Right renal cortex interstitium (tissue), 3 donors: ENCODE data around the gene SNIP1. TPM values are rescaled to one million over a fixed set of nuclear protein-coding genes. Genes with fewer than 3 reads are reported as not detected.
A peak's percentile ranks its signal among the peaks of the same experiment; 100 is the strongest.
"Not testable (repeated sequence)": the region's sequence is repeated elsewhere in the genome, so short reads cannot be mapped to it uniquely, and the experiment has no call there.

Source experiments
- DNase-seq, 3 donors: peaks; one replicate each; pipeline ENCODE4 v3.0.0-alpha.2; 2013; ENCODE audit warnings: low read depth in 3 of 3, low spot score in 2 of 3
- polyA plus RNA-seq, 3 donors: library from polyadenylated mRNA; unstranded; fragments of 120-200 nt; gene quantifications; one replicate each; pipeline ENCODE4 v1.2.1, GENCODE V29; 2013; ENCODE audit not compliant: insufficient read length in 3 of 3

The SNIP1 gene
- polyA plus RNA-seq, 3 donors = 13.4 to 15.1 (median 13.4) TPM

DNA sequence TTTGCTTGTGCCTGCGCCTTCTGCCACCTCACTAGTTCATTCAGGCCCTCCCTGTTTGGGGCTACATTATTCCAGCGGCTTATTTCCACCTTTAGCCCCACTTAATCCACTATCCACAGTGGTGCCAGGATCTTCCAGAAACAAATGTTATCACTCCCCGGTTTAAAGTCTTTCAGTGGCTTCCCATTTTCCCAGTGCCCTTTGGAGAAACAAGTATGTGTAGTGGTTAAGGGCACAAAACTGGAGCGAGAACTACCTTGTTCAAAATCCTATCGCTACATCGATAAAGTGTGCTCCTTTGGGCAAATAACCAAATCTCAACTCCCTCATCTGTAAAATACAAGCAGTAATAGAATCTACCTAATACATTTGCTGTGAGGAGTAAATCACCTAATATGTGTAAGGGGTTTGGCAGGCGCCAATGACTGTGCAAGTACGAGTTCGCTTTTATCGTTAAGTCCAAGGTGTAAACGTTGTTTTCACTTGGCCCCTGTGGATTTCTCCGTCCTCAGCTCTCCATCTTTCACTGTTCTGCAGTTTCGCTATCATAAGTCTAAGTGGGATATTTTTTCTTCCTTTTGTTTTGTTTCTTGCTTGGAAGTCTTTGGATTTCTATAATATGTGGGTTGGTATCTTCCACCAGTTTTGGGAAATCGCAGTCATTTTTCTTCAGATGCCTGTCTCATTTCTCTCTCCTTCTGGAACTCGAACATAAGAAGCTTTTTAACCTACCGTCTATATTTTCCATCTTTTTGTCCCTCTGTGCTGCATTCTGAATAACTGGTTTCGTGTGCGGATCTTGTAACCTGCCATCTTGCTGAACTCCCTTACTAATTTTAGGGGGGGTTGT, 38.7 kb downstream of the SNIP1 start:
- no peak for DNase-seq

DNA sequence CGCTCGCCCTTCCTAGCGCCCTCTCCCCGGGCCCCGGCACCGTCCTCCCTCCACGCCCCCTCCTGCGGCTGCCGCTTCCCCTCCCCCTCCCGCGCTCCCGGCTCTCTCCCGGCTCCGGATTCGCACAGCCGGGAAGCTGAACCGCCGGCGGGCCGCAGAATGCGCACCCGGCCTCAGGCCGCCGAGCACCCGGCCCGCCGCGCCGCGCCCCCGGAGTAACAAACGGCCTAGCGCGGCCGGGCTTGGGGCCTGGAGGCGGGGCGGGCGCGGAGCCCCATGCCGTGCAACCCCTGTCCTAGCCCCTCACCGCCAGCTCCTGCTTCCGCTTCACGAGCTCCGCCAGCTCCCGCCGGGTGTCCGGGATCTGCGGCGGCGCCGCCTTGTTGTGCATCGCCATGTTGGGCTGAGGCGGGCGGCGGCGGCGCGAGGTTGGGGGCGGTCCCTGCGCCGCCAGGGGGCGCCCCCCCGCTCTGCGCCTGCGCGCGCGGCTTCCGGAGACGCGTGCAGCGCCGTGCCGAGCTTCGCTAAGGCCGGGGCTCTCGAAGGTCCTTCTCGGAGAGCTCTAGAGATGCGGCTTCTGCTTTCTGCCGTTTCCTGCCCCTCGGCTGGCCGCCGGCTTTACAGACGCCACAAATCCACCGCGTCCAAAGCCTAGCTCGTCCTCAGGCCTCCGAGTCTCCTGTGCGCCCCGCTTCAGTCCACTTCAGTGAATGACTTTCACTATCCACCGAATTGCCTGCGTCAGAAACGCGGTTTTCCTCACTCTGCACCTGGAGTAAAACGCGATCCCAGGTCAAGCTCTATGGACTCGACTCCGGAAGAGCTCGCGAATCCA, 39.5 kb downstream of the SNIP1 start, which contains the start of gene MEAF6:
MEAF6 (minus strand) TSS at position 417 of the 835 bp plus-strand sequence; CDS start at position 397, 20 bp downstream.
- DNase-seq = peak; percentile 73 to 80 (median 76)

DNA sequence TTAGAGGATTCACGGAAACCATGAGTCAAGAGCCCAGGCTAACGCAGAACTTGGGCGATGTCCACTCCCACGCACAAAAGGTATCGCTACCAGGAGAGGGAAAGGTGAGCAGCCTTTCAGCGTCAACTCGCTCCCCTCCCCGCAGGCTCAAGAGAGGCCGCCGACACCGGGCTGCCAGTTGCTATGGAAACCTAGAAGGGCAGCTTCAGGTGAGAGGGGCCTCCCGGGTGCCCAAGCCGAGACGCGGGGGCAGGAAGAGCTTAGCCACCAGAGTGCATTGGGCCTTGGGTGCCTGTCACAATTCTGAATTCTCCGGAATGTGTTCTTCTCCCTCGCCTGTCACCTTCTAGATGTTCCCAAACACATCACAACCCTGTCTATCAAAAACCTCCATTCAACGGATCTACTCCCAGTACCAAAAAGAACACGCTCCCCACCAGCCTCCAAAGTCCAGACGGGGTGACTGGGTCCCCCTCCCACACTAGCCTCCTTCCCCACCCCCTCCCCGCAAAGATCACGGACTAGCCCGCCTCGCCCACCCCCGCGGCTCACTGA, 40.2 kb downstream of the SNIP1 start:
- peak in 2 of 3 donors; percentile 27 to 30 for DNase-seq

DNA sequence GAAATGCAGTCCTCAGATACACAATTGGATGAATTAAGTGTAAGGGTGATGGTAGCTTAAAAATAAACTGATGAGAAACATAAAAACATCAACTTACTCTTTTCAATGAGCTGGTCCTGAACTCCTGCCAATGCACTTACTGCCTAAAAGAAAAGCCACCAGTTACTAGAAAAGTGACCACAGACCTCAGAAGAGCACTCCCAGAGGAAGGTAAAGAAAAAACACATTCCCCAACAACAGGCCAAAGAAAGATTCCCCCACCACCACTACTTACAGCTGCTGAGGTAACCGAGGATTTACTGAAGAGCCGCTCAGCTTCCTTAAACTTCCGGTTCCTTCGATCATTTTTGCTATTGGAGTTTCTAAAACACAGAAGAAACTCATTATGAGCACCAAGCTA, 44.9 kb downstream of the SNIP1 start:
- DNase-seq = no peak

DNA sequence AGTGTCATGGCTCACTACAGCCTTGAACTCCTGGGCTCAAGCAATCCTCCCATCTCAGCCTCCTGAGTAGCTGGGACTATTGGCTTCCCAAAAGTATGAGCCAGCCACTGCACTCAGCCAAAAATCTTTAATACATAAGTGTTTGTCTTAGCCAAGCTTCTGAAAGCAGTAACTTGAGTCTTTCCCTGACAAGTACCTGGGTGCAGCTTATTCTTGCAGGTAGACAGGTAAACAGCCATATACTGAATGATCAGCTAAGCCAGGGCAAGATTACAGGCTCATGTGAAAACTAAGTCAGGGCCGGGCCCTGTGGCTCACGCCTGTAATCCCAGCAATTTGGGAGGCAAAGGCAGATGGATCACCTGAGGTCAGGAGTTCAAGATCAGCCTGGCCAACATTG, 47.4 kb downstream of the SNIP1 start:
- no peak for DNase-seq

DNA sequence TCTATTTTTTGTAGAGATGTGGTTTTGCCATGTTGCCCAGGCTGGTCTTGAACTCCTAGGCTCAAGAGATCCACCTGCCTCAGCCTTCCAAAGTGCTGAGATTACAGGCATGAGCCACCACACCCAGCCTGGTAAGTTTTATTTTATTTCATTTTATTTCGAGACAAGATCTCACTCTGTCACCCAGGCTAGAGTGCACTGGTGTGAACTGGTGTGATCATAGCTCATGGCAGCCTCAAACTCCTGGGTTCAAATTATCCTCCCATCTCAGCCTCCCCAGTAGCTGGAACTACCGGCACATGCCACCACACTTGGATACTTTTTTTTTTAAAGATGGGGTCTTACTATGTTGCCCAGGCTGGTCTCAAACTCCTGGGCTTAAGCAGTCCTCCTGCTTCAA, 51.3 kb downstream of the SNIP1 start:
- not testable (repeated sequence) for DNase-seq

DNA sequence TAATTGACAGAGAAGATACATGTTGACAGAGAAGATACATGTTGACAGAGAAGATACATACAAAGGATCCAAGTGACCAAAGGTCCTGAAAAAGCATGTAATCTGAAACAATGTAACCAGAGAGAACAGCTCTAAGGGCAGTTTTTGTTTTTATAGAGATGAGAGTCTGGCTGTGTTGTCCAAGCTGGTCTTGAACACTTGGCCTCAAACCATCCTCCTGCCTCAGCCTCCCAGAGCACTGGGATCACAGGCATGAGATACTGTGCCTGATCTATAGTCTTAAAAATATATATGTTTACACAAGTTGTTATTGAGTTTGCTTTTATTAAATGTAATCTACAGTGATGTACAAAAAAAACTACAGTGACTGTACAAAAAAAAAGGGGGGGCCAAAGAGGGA, 52.0 kb downstream of the SNIP1 start:
- DNase-seq = no peak

DNA sequence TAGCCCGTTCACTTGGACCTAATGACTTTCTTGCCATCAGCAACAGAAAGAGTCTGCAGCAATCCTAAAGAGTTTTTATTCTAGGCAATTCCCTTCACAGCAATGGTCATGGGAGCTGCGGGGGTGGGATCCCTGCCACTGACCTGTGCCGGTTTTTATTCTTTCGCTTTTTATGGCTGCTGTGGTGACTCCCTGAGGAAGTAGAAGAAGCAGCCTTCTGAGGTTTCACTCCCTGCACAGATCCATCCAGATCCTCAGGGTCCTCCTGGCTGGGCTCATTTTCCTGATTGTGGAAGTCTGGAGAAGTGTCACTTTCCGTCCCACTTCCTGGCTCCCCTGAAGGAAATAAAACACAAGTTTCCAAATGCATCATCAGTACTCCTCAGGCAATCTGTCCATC, 52.4 kb downstream of the SNIP1 start:
- no peak for DNase-seq

DNA sequence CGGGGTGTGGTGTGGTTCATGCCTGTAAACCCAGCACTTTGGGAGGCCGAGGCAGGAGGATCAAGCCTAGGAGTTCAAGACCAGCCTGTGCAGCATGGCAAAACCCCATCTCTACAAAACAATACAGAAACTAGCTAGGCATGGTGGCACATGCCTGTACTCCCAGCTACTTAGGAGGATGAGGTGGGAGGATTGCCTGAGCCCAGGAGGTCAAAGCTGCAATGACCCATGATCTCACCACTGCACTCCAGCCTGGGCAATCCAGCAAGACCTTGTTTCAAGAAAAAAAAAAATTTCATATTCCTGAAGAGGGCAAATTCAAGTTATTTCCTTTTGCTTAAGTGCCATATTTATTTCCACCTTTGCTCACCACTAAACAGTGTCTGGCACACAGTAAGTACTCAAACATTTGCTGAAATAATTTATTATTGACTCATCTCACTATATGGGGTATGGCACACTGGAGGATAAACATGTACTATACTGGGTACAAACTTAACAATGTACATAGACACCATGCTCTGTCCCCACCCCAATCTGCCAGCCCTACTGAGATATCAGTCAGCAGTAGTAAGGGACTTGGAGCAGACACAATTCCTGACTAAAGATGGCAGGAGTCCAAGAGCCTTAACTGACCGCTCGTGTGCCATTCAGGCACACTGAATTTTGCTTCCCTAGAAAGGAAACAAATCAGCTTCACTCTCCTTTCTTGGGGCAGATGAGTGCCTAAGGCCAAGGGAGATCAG, 55.0 kb downstream of the SNIP1 start:
- DNase-seq = no peak

DNA sequence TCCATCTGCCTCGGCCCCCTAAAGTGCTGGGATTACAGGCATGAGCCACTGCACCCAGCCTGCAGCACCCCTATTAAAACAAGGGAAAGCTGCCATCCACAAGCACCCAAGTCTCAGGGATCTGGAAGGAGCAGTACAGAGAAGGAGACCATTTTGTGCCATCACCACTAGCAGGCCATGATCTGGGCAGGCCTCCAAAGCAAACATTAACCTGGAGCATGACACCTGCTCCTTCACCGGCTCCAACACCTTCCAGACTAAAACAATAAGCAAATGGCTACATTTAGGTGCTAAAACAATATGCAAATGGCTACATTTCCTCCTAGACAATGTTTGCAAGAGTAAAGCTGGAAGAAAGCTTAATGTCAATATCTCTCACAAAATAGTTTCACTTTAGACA, 56.3 kb downstream of the SNIP1 start:
- no peak for DNase-seq

DNA sequence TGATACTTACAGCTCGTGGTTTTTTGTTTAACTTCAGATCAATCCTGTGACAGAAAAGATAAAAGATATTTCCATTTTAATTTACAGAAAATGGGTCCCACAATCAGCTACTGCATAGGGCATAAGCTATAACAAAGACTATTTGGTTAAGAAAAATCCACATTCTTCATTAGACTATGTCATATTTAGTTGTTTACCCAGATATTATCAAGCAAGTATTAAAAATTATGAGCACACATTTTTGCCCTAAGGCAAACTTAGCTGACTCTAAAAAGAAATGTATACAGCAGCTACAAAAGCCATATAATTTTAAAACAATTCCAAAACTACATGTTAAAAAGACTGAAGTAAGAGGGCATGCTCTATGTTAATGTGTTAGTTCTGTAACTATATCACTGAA, 58.2 kb downstream of the SNIP1 start:
- no peak for DNase-seq

DNA sequence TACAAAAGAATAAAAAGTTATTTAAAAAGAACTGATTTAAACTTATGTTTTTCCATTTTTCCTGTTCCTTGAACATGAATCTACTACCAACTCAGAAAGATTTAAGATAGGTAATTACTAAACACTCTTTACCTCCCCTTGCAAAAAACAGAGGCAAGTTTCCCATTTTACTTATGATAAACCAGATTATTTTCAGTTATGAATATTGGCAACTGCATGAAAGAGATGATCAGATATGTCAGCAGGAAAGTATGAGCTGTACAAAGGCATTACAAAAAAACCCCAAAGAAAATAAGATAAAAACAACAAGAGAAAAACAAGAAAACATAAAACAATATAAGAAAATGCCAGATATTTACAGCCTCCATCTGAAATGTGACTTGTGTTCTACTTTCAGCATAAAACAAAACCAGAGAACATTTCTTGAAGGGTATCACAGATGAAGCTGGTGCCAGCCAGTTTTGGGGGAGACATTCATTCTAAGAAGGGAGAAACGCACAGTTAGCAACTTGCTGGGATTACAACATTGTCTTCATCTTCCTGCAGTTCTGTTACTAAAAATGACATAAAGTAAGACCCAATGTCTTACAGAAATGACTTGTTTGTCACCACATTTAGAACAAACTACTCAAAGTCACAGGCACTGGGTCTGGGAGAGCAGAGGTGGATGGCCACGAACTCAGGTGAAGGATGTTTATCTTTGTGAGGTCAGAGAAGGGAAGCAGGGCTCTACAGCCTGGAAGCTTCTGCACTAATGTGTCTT, 60.6 kb downstream of the SNIP1 start:
- DNase-seq = no peak

DNA sequence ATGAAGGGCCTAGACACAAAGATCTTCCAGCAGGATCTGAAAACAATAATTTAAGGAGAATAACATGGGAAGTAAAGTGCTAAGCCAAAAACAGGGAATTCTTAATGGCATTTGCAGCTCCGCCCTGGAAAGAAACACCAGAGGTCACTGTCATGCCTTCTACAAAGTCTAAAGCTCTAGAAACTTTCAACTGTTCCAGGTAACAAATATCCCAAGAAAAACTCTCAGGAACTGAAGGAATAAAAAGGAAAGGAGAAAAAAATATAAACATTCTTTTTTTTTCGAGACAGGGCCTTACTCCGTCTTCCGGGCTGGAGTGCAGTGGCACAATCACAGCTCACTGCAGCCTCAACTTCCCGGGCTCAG, 66.5 kb downstream of the SNIP1 start:
- no peak for DNase-seq

DNA sequence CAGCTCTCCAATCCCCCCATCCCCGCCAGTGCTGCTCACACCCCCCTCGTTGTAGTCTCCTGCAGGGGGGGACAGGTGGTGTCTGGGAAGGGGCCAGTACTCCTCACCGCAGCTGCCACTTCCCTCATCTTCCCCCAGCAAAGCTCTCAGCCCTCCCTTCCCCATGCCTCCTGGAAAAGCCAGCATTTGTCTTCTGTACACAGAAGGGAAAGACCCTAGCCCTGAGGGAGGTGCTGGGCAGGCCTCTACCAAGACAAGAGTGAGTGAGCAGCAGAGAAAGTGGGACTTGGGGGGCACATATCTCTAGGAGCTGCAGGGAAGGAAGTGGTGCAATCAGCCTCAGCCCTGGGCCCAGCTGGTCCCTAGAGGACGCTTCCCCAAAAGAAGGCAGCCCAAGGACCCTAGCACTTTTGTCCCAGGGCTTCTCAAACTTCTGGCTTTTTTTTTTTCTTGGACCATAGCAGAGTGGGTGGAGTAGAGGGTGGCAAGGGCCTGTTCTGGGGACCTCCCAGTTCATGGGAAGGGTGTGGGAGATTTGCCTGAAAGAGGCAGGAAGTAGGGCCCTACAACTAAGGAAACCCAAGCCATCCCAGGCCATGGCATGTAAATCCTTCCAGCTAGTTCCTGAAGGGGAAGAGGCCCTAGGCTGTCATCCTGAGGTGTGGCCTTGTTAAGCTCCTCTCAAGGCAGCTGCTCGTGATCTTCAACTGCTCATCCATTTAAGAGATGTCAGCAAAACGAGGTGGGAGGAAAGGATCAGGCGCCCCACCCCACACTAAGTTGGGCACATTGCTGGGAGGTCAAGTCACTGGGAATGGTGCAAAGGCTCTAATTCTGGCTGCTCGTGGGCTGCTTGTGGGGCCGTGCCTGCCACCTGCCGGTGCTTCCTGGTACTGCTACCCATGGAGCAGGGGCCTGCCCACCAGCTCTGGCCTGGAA, 67.1 kb downstream of the SNIP1 start:
- no peak for DNase-seq

DNA sequence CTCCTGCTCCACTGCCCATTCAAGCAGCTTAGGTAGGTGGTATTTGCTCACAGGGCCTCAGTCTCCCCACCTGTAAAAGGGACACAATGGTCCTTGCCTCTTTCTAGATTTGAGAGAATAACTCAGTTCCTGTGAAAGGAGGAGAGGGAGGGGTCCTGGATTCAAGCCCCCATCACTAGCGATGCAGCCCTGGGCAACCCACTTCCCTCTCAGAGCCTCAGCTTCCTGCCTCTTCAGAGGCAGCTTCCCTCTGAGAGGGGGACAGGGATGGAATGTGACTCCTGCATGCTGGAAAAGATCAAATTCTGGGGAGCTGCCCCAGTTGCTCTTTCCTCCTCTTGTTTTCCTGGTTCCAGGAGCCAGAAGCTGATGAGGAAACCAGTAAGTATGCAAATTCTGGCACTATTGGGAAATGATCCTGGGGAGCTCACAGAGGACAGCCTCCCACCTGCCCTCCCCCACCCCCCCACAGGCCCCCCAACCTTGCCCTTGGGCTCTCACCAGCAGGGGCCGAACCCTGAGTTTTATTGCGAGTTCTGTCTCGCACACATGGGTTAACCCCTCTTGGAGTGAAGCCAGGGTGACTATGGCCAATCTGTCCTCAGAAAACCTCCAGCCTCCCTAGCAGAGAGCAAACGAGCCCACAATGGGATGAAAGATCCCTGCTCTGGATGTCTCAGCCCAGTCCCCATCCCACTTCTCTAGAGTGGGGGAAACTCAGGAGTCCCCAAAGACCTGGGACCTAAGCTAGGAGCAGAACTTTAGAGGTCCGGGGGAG, 68.0 kb downstream of the SNIP1 start:
- no peak for DNase-seq
